Natural killer cell (primary cell): ENCODE data around the gene KDM5B. TPM values are rescaled to one million over a fixed set of nuclear protein-coding genes. Genes with fewer than 3 reads are reported as not detected.

ENCODE experiments used
- ATAC-seq, 3 donors: fragments of 150-1000 bp in 2 of 3; fragments of 200-7000 bp in 1 of 3; cut with Tn5 transposase; 1 replicate in 1 of 3; 2 replicates in 2 of 3; pipeline ENCODE4 v1.10.0; 2021; ENCODE audit warnings: mild to moderate bottlenecking in 2 of 3, moderate library complexity in 2 of 3
- DNase-seq, 2 donors: peaks; one replicate each; pipeline versions ENCODE4 v3.0.0 to v3.0.0-alpha.2; 2013 to 2021; ENCODE audit warnings: mixed read lengths in 1 of 2
- H3K27ac ChIP-seq: one replicate; pipeline ENCODE4 v1.5.1; 2013; ENCODE audit warnings: mild to moderate bottlenecking, low read length
- H3K27me3 ChIP-seq: one replicate; pipeline ENCODE4 v1.6.1; 2013; ENCODE audit warnings: low read length; ENCODE audit not compliant: control insufficient read depth, insufficient read depth
- H3K36me3 ChIP-seq: one replicate; pipeline ENCODE4 v1.6.1; 2013; ENCODE audit warnings: low read length; ENCODE audit not compliant: control insufficient read depth, insufficient read depth
- H3K4me1 ChIP-seq: one replicate; pipeline ENCODE4 v1.6.1; 2013; ENCODE audit warnings: low read length; ENCODE audit not compliant: control insufficient read depth, insufficient read depth
- H3K4me3 ChIP-seq: one replicate; pipeline ENCODE4 v1.5.1; 2013; ENCODE audit warnings: low read length
- H3K9me3 ChIP-seq: one replicate; pipeline ENCODE4 v1.6.1; 2013; ENCODE audit warnings: low read length; ENCODE audit not compliant: control insufficient read depth, insufficient read depth
- H3K27ac Mint-ChIP-seq, 2 donors: one replicate each; pipeline ENCODE4 v1.8.0; 2022; ENCODE audit warnings: mild to moderate bottlenecking in 2 of 2, mixed read lengths in 2 of 2, moderate library complexity in 1 of 2
- H3K27me3 Mint-ChIP-seq, 2 donors: one replicate each; pipeline ENCODE4 v1.8.0; 2022; ENCODE audit warnings: low read depth in 2 of 2, mixed read lengths in 2 of 2
- H3K36me3 Mint-ChIP-seq: one replicate; pipeline ENCODE4 v1.8.0; 2022; ENCODE audit warnings: mixed read lengths
- H3K4me1 Mint-ChIP-seq, 2 donors: one replicate each; pipeline ENCODE4 v1.8.0; 2022; ENCODE audit warnings: mixed read lengths in 2 of 2
- H3K4me3 Mint-ChIP-seq: one replicate; pipeline ENCODE4 v1.8.0; 2022; ENCODE audit warnings: mild to moderate bottlenecking, moderate library complexity, mixed read lengths
- H3K9me3 Mint-ChIP-seq, 2 donors: one replicate each; pipeline ENCODE4 v1.8.0; 2022; ENCODE audit warnings: mixed read lengths in 2 of 2
- CTCF ChIP-seq: fragments of 200-600 bp; IDR thresholded peaks from one replicate; pipeline ENCODE4 v1.8.0; 2022; ENCODE audit warnings: antibody characterized with exemption
- WGBS: methylation state at CpG from one replicate; pipeline ENCODE4 v1.1.7; 2013; ENCODE audit warnings: missing lambda C conversion rate; ENCODE audit not compliant: insufficient coverage; 5-methylcytosine and 5-hydroxymethylcytosine counted together
- intact Hi-C: fragments of 100-400 bp; cut with micrococcal nuclease; formaldehyde crosslinking; loops from one replicate; pipeline ENCODE4 v1.14.2; 2022
- total RNA-seq, 4 donors: library from RNA; stranded (reverse); fragments of 120-200 nt in 1 of 4; gene quantifications; one replicate each; pipeline versions ENCODE4 v1.2.3 to v1.2.4, GENCODE V29; 2013 to 2022

Gene KDM5B
- total RNA-seq, 3 donors from 2014 or later (not counting 1 experiment from before 2014, with no cell fraction given), result 107 to 121 (median 108) TPM

- intact Hi-C loops, result no loop called here
- DNase-seq, result no peak
- ATAC-seq, result no peak
- no peaks in the 10 kb centered on the region for H3K36me3 ChIP-seq
- no peak overlapping the region for H3K27ac ChIP-seq
- no peak overlapping the region for H3K4me3 ChIP-seq
- Mint-ChIP-seq H3K9me3 (no peaks in the 10 kb centered on the region), H3K36me3 (no peaks in the 10 kb centered on the region), H3K27ac (no peak overlapping the region), H3K27me3 (no peaks in the 10 kb centered on the region), H3K4me1 (peaks cover 16 to 42% of the 10 kb centered on the region in 2 donors), H3K4me3 (no peak overlapping the region)
- peaks cover 5% of the 10 kb centered on the region for H3K4me1 ChIP-seq
- H3K9me3 ChIP-seq, result no peaks in the 10 kb centered on the region
- no peaks in the 10 kb centered on the region for H3K27me3 ChIP-seq
- no peak for TF ChIP-seq CTCF
Measured at GRCh38 chr1:202794051-202794740, 14.0 kb downstream of the KDM5B start.

GRCh38 chr1:202791077-202791747 lies 17.0 kb downstream of the KDM5B start:
- no peak for TF ChIP-seq CTCF
- intact Hi-C loops, result no loop called here
- no peaks in the 10 kb centered on the region for H3K9me3 Mint-ChIP-seq
- no peak for ATAC-seq
- H3K4me3 Mint-ChIP-seq, result no peak overlapping the region
- Histone ChIP-seq H3K9me3 (no peaks in the 10 kb centered on the region), H3K27ac (no peak overlapping the region), H3K4me3 (no peak overlapping the region), H3K36me3 (no peaks in the 10 kb centered on the region), H3K27me3 (no peaks in the 10 kb centered on the region), H3K4me1 (peaks cover 5% of the 10 kb centered on the region)
- no peak for DNase-seq
- 100% methylated on average over 1 of the region's 4 CpGs for WGBS
- H3K27me3 Mint-ChIP-seq, result no peaks in the 10 kb centered on the region
- peaks cover 13 to 38% of the 10 kb centered on the region in 2 donors for H3K4me1 Mint-ChIP-seq
- H3K36me3 Mint-ChIP-seq, result no peaks in the 10 kb centered on the region
- H3K27ac Mint-ChIP-seq, result peak overlapping the region in 1 of 2 donors; percentile 27

- intact Hi-C loops, result no loop called here
- Mint-ChIP-seq H3K27ac (no peak overlapping the region), H3K27me3 (no peaks in the 10 kb centered on the region), H3K36me3 (no peaks in the 10 kb centered on the region), H3K9me3 (no peaks in the 10 kb centered on the region), H3K4me1 (peaks cover 11 to 40% of the 10 kb centered on the region in 2 donors), H3K4me3 (no peak overlapping the region)
- peaks cover 5% of the 10 kb centered on the region for H3K4me1 ChIP-seq
- no peaks in the 10 kb centered on the region for H3K36me3 ChIP-seq
- no peak for DNase-seq
- WGBS, result 82% methylated on average over 3 of the region's 3 CpGs
- H3K4me3 ChIP-seq, result no peak overlapping the region
- H3K9me3 ChIP-seq, result no peaks in the 10 kb centered on the region
- TF ChIP-seq CTCF, result no peak
- no peak overlapping the region for H3K27ac ChIP-seq
- no peaks in the 10 kb centered on the region for H3K27me3 ChIP-seq
- no peak for ATAC-seq
Measured at GRCh38 chr1:202788800-202789199, 19.4 kb downstream of the KDM5B start.
